H1 (cell line): ENCODE results near the gene SPINK9. TPM values are rescaled to one million over a fixed set of nuclear protein-coding genes. Genes with fewer than 3 reads are reported as not detected.
"Not testable (repeated sequence)": the region's sequence is repeated elsewhere in the genome, so short reads cannot be mapped to it uniquely, and the experiment has no call there.

Source experiments
- CTCF ChIA-PET: fragments of 300-600 bp; sonication (Branson Sonifier 250); formaldehyde crosslinking; loops from one replicate; lab custom pipeline; 2021; ENCODE audit not compliant: partially characterized antibody; lab: Charles Lee
- POLR2A ChIA-PET: fragments of 300-600 bp; sonication (Branson Sonifier 250); formaldehyde crosslinking; loops from one replicate; lab custom pipeline; 2021; ENCODE audit warnings: inconsistent platforms; ENCODE audit not compliant: partially characterized antibody; lab: Charles Lee
- DNase-seq, 2 experiments: peaks; one replicate each; pipeline versions ENCODE4 v3.0.0 to v3.0.0-alpha.2; 2010 to 2022; ENCODE audit warnings: low spot score in 2 of 2, low read depth in 1 of 2, mixed read lengths in 1 of 2
- FAIRE-seq: peaks from 2 replicates; lab custom pipeline; 2011; peaks lifted over from hg19 to GRCh38; lab: Jason Lieb, UNC
- H2AFZ ChIP-seq: 2 replicates; pipeline ENCODE4 v1.8.1; 2012; ENCODE audit warnings: low read length, inconsistent platforms
- H2AK5ac ChIP-seq: 2 replicates; pipeline ENCODE4 v1.6.1; 2013; ENCODE audit warnings: low read depth, low read length
- H2BK120ac ChIP-seq: replicated peaks from 2 replicates; pipeline ENCODE3; 2013; ENCODE audit warnings: low read depth, low read length, inconsistent platforms
- H2BK12ac ChIP-seq: 2 replicates; pipeline ENCODE4 v1.6.1; 2013; ENCODE audit warnings: low read depth, low read length
- H2BK15ac ChIP-seq: 2 replicates; pipeline ENCODE4 v1.6.1; 2013; ENCODE audit warnings: low read length
- H2BK20ac ChIP-seq: 2 replicates; pipeline ENCODE4 v1.6.1; 2013; ENCODE audit warnings: low read length
- H2BK5ac ChIP-seq: 2 replicates; pipeline ENCODE4 v1.6.1; 2013; ENCODE audit warnings: low read depth, low read length
- H3K14ac ChIP-seq: 2 replicates; pipeline ENCODE4 v1.6.1; 2013; ENCODE audit warnings: inconsistent platforms; ENCODE audit not compliant: insufficient read length
- H3K18ac ChIP-seq: 2 replicates; pipeline ENCODE4 v1.6.1; 2013; ENCODE audit warnings: low read length; ENCODE audit errors: extremely low read depth
- H3K23ac ChIP-seq: 2 replicates; pipeline ENCODE4 v1.6.1; 2013; ENCODE audit warnings: inconsistent platforms; ENCODE audit not compliant: insufficient read length
- H3K23me2 ChIP-seq: 2 replicates; pipeline ENCODE4 v1.6.1; 2013; ENCODE audit warnings: low read depth, low read length
- H3K27ac ChIP-seq: 2 replicates; pipeline ENCODE4 v1.6.1; 2011; ENCODE audit warnings: low read depth, low read length, inconsistent platforms
- H3K27me3 ChIP-seq, 4 experiments: replicated peaks in 1 of 4; 1 replicate in 1 of 4; 2 replicates in 3 of 4; pipeline versions ENCODE4 v1.6.1 to v1.8.1; 2011 to 2013; ENCODE audit warnings: low read length in 3 of 4, mild to moderate bottlenecking in 3 of 4, inconsistent platforms in 2 of 4, mixed read lengths in 2 of 4, moderate library complexity in 1 of 4; ENCODE audit not compliant: control insufficient read depth in 3 of 4, insufficient read depth in 3 of 4; ENCODE audit errors: extremely low read depth in 1 of 4
- H3K36me3 ChIP-seq, 4 experiments: 2 replicates each; pipeline versions ENCODE4 v1.6.1 to v1.8.1; 2011 to 2013; ENCODE audit warnings: mild to moderate bottlenecking in 4 of 4, low read length in 3 of 4, moderate library complexity in 2 of 4, control low read depth in 1 of 4, inconsistent platforms in 1 of 4; ENCODE audit not compliant: insufficient read depth in 4 of 4, control insufficient read depth in 2 of 4
- H3K4ac ChIP-seq: replicated peaks from 2 replicates; pipeline ENCODE3; 2013; ENCODE audit warnings: low read length, low read depth, mixed read lengths, inconsistent platforms; ENCODE audit not compliant: insufficient read length
- H3K4me1 ChIP-seq, 4 experiments: replicated peaks in 1 of 4; 1 replicate in 1 of 4; 2 replicates in 3 of 4; pipeline versions ENCODE4 v1.6.1 to v1.8.1; 2011 to 2013; ENCODE audit warnings: low read length in 3 of 4, inconsistent platforms in 2 of 4, mixed read lengths in 1 of 4; ENCODE audit not compliant: insufficient read depth in 4 of 4, control insufficient read depth in 3 of 4
- H3K4me2 ChIP-seq, 2 experiments: 2 replicates each; pipeline versions ENCODE4 v1.6.1 to v1.8.1; 2011 to 2013; ENCODE audit warnings: low read depth in 2 of 2, low read length in 2 of 2, control low read depth in 1 of 2, inconsistent platforms in 1 of 2, mild to moderate bottlenecking in 1 of 2; ENCODE audit not compliant: insufficient read depth in 1 of 2
- H3K4me3 ChIP-seq, 4 experiments: fragments of 200-600, 300-600 bp in 1 of 4; sonication (generic), shearing (Covaris generic), sonication (Bioruptor Twin) in 1 of 4; 2 replicates each; pipeline versions ENCODE4 v1.5.1 to v1.8.1; 2011 to 2016; ENCODE audit warnings: low read length in 4 of 4, low read depth in 3 of 4, control low read depth in 2 of 4, inconsistent platforms in 2 of 4, mild to moderate bottlenecking in 2 of 4, mixed read lengths in 1 of 4, moderate library complexity in 1 of 4; ENCODE audit not compliant: insufficient read depth in 2 of 4; ENCODE audit errors: extremely low read depth in 1 of 4
- H3K56ac ChIP-seq: replicated peaks from 2 replicates; pipeline ENCODE3; 2013; ENCODE audit warnings: low read depth, mild to moderate bottlenecking, mixed read lengths, low read length, inconsistent platforms; ENCODE audit not compliant: insufficient read length
- H3K79me1 ChIP-seq: 2 replicates; pipeline ENCODE4 v1.6.1; 2013; ENCODE audit warnings: low read depth, low read length, control low read depth
- H3K79me2 ChIP-seq, 2 experiments: 2 replicates each; pipeline versions ENCODE4 v1.6.1 to v1.8.1; 2012 to 2013; ENCODE audit warnings: low read length in 2 of 2, mild to moderate bottlenecking in 2 of 2, inconsistent platforms in 1 of 2; ENCODE audit not compliant: insufficient read depth in 2 of 2, control insufficient read depth in 1 of 2
- H3K9ac ChIP-seq, 4 experiments: replicated peaks in 1 of 4; 1 replicate in 1 of 4; 2 replicates in 3 of 4; pipeline versions ENCODE4 v1.6.1 to v1.8.1; 2011 to 2013; ENCODE audit warnings: low read depth in 3 of 4, low read length in 3 of 4, control low read depth in 2 of 4, mild to moderate bottlenecking in 2 of 4, moderate library complexity in 2 of 4, inconsistent platforms in 1 of 4; ENCODE audit errors: extremely low read depth in 1 of 4
- H3K9me3 ChIP-seq, 2 experiments: 2 replicates each; pipeline versions ENCODE4 v1.6.1 to v1.8.1; 2012 to 2013; ENCODE audit warnings: mild to moderate bottlenecking in 2 of 2, moderate library complexity in 2 of 2, control low read depth in 1 of 2, inconsistent platforms in 1 of 2, low read depth in 1 of 2, low read length in 1 of 2, mixed read lengths in 1 of 2; ENCODE audit not compliant: insufficient read depth in 2 of 2
- H4K20me1 ChIP-seq, 2 experiments: replicated peaks in 1 of 2; 2 replicates each; pipeline versions ENCODE3 to v1.8.1; 2011 to 2013; ENCODE audit warnings: inconsistent platforms in 2 of 2, low read length in 2 of 2, mild to moderate bottlenecking in 1 of 2; ENCODE audit not compliant: insufficient read depth in 2 of 2, control insufficient read depth in 1 of 2
- H4K5ac ChIP-seq: 2 replicates; pipeline ENCODE4 v1.6.1; 2013; ENCODE audit warnings: low read length, low read depth, mixed read lengths, inconsistent platforms; ENCODE audit not compliant: insufficient read length
- H4K8ac ChIP-seq: 2 replicates; pipeline ENCODE4 v1.8.0; 2013; ENCODE audit warnings: mild to moderate bottlenecking, moderate library complexity, low read length, inconsistent platforms; ENCODE audit not compliant: insufficient read depth; ENCODE audit errors: extremely low read depth
- H4K91ac ChIP-seq: replicated peaks from 2 replicates; pipeline ENCODE3; 2013; ENCODE audit warnings: low read length, mixed read lengths, inconsistent platforms; ENCODE audit not compliant: insufficient read length
- ATF3 ChIP-seq: IDR thresholded peaks from 2 replicates; pipeline ENCODE4 v1.6.1; 2011; ENCODE audit warnings: low read depth, mild to moderate bottlenecking, low read length; ENCODE audit not compliant: insufficient read depth
- MAX ChIP-seq: IDR thresholded peaks from 2 replicates; pipeline ENCODE4 v1.6.1; 2012; ENCODE audit warnings: inconsistent platforms
- PHF8 ChIP-seq: fragments of 200-600 bp; sonication (generic); conservative IDR thresholded peaks from 2 replicates; pipeline ENCODE4 v1.7.1; 2012; ENCODE audit warnings: low read depth, mild to moderate bottlenecking, inconsistent platforms, low read length, moderate library complexity
- SIN3A ChIP-seq, 2 experiments: IDR thresholded peaks in 1 of 2; conservative IDR thresholded peaks in 1 of 2; 2 replicates each; pipeline ENCODE4 v1.6.1; 2011 to 2012; ENCODE audit warnings: low read length in 2 of 2, improper control_type of control experiment in 1 of 2, low read depth in 1 of 2, mild to moderate bottlenecking in 1 of 2
- SP4 ChIP-seq: IDR thresholded peaks from 2 replicates; pipeline ENCODE4 v1.6.1; 2012; ENCODE audit warnings: low read length, inconsistent platforms
- TAF1 ChIP-seq: IDR thresholded peaks from 2 replicates; pipeline ENCODE4 v1.6.1; 2011; ENCODE audit warnings: mild to moderate bottlenecking, low read depth, low read length
- USF2 ChIP-seq: IDR thresholded peaks from 2 replicates; pipeline ENCODE4 v1.6.1; 2011; ENCODE audit warnings: low read length, improper control_type of control experiment
- WGBS, 2 experiments: shearing (Covaris generic) in 1 of 2; methylation state at CpG; one replicate each; pipeline versions ENCODE4 v1.1.6 to v1.1.7; 2013 to 2015; ENCODE audit warnings: low lambda C conversion rate in 2 of 2, mixed read lengths in 2 of 2, inconsistent platforms in 1 of 2, low coverage in 1 of 2, missing lambda C conversion rate in 1 of 2; ENCODE audit not compliant: insufficient replicate concordance in 2 of 2, insufficient coverage in 1 of 2, insufficient read length in 1 of 2; ENCODE audit errors: extremely low coverage in 1 of 2, missing lambda C conversion rate in 1 of 2; 5-methylcytosine and 5-hydroxymethylcytosine counted together
- polyA plus RNA-seq, 7 experiments: library from polyadenylated mRNA; depleted of rRNA in 3 of 7; stranded (reverse) in 5 of 7; unstranded in 2 of 7; fragments of >200 nt in 5 of 7; fragments of 200-250 nt in 2 of 7; gene quantifications; 1 replicate in 5 of 7; 2 replicates in 1 of 7; 4 replicates in 1 of 7; pipeline versions ENCODE4 v1.2.1 to v1.2.3, GENCODE V29; 2011 to 2013; ENCODE audit warnings: missing spikeins in 2 of 7, mixed read lengths in 2 of 7
- total RNA-seq: library from RNA; stranded (reverse); fragmentation: NEBNext Ultra II Directional; extraction: Animal tissue kit (Norgen Biotek cat#: 25700); gene quantifications from 2 replicates; pipeline ENCODE4 v1.2.1, GENCODE V29; 2021

The SPINK9 gene
- total and polyA plus RNA-seq, 2 of the 8 experiments (the other 6 are each of a cell fraction or from before 2014, with no cell fraction given), result not detected

- H3K27me3 ChIP-seq, H3K79me2 ChIP-seq, H3K79me1 ChIP-seq, H3K4ac ChIP-seq, CTCF ChIA-PET, H3K14ac ChIP-seq, H3K4me1 ChIP-seq, H2BK20ac ChIP-seq, H3K23me2 ChIP-seq, H2AK5ac ChIP-seq, H2BK120ac ChIP-seq, H3K36me3 ChIP-seq, H3K56ac ChIP-seq, FAIRE-seq, H2BK15ac ChIP-seq, H4K20me1 ChIP-seq, H3K9me3 ChIP-seq, H3K23ac ChIP-seq, H2BK5ac ChIP-seq, H4K91ac ChIP-seq: not testable (repeated sequence)
- H4K8ac ChIP-seq, result peak overlapping the region; percentile 95
- POLR2A ChIA-PET, result interaction anchor here (0.9 to 2.2 kb wide), 3 partner anchors 13 to 37 kb away, joined by 4 to 6 read pairs (median 4); no protein-coding TSS in a partner anchor
- peak overlapping the region; percentile 60; the same call in 1 of the 2 replicates for H2BK12ac ChIP-seq
- H3K9ac ChIP-seq, result peak overlapping the region in 3 of 4 experiments; percentile 68 to 89 (median 81); a peak in 6 of 7 replicates
- H3K27ac ChIP-seq, result peak overlapping the region; percentile 58; the same call in 1 of the 2 replicates
- H2AFZ ChIP-seq, result peak overlapping the region; percentile 76
- TF ChIP-seq SIN3A (conservative IDR thresholded peaks at IDR 0.05 in 1 of 2, IDR thresholded peaks at IDR 0.05 in 1 of 2; ENCODE audit: low read depth in 1 of 2, low read length in 2 of 2) (peak; percentile 60 to 70; a peak in 1 of 4 replicates), TAF1 (0 out of 2 replicates have a peak, but pooled peaks have one; percentile 30), MAX (peak; percentile 45; the same call in 1 of the 2 replicates), PHF8 (0 out of 2 replicates have a peak, but pooled peaks have one; percentile 25), SP4 (peak; percentile 77; the same call in 1 of the 2 replicates), ATF3 (peak; percentile 87), USF2 (peak; percentile 90)
- H3K4me2 ChIP-seq, result peak overlapping the region; percentile 68 to 79
- peak overlapping the region; percentile 54 to 85 (median 60) for H3K4me3 ChIP-seq
- peak in 1 of 2 experiments; percentile 74 for DNase-seq
- peak overlapping the region; percentile 86 for H4K5ac ChIP-seq
- WGBS, 2 experiments, result 14% methylated on average over 37 of the region's 42 CpGs; no CpG with 5 or more reads in 1 of the 2 experiments
- peak overlapping the region; percentile 71; the same call in 1 of the 2 replicates for H3K18ac ChIP-seq
Observed at GRCh38 chr5:148320011-148320963, 15.1 kb upstream of the SPINK9 start.
